ENCODE measurements around the gene B4GALNT2. TPM values are rescaled to one million over a fixed set of nuclear protein-coding genes. Genes with fewer than 3 reads are reported as not detected.
"Not testable (repeated sequence)": the region's sequence is repeated elsewhere in the genome, so short reads cannot be mapped to it uniquely, and the experiment has no call there.

Gene B4GALNT2
- total RNA-seq, 1 donor from 2014 or later: 0.13 TPM

- intact Hi-C loops (cut with DNase I): loop anchor here (10.0 kb wide), 1 partner anchor 820 kb away; no protein-coding TSS in a partner anchor
- DNase-seq (ENCODE audit: low spot score) (no peak), ATAC-seq (no peak)
Observed at GRCh38 chr17:49165143-49165542, 32.6 kb downstream of the B4GALNT2 start.

GRCh38 chr17:49168706-49169105 lies 36.1 kb downstream of the B4GALNT2 start:
- ATAC-seq (no peak), DNase-seq (ENCODE audit: low spot score) (no peak)
- intact Hi-C loops (cut with DNase I): loop anchor here (10.0 kb wide), 1 partner anchor 816 kb away; no protein-coding TSS in a partner anchor

DNA sequence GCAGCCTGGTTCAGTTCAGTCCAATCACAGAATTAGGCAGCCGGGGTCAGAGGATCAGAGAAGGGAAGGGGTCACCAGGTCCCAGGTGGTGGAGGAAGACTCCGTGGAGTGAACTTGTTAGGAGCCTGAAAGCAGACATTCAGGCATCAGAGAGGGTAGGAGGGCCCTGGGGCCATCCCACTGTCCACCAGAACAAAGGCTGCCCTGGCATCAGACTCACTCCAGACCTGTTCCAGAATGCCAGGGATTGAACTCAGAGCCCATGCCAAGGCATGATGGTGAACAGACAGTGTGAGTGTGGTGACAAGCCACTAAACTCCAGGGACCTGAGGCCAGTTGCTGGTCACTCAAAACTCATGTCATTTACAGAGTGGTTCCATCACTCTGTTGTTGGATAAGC lies 37.6 kb downstream of the B4GALNT2 start:
- intact Hi-C loops (cut with DNase I): no loop called here
- ATAC-seq (no peak), DNase-seq (ENCODE audit: low spot score) (no peak)

GRCh38 chr17:49170711-49171110 lies 38.1 kb downstream of the B4GALNT2 start:
- intact Hi-C loops (cut with DNase I); ATAC-seq; DNase-seq (ENCODE audit: low spot score): not testable (repeated sequence)

DNA sequence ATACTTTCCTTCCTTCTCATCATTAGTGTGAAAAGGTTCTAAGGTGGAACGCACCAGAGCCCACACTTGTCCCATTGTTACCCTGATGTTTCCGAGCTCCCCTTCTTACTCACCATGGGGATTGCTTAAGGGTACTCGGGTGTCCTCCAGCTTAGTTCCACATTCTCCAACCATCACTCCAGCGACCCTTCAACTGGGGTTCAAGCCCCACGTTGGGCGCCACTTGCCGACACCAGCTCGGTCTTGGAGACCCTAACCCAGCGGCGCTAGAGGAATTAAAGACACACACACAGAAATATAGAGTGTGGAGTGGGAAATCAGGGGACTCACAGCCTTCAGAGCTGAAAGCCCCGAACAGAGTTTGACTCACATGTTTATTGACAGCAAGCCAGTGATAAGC lies 43.4 kb downstream of the B4GALNT2 start:
- intact Hi-C loops (cut with DNase I); DNase-seq (ENCODE audit: low spot score); ATAC-seq: not testable (repeated sequence)

- intact Hi-C loops (cut with DNase I): no loop called here
- ATAC-seq (peak; percentile 55), DNase-seq (ENCODE audit: low spot score) (peak; percentile 79)
Observed at GRCh38 chr17:49180303-49180702, 47.7 kb downstream of the B4GALNT2 start.

DNA sequence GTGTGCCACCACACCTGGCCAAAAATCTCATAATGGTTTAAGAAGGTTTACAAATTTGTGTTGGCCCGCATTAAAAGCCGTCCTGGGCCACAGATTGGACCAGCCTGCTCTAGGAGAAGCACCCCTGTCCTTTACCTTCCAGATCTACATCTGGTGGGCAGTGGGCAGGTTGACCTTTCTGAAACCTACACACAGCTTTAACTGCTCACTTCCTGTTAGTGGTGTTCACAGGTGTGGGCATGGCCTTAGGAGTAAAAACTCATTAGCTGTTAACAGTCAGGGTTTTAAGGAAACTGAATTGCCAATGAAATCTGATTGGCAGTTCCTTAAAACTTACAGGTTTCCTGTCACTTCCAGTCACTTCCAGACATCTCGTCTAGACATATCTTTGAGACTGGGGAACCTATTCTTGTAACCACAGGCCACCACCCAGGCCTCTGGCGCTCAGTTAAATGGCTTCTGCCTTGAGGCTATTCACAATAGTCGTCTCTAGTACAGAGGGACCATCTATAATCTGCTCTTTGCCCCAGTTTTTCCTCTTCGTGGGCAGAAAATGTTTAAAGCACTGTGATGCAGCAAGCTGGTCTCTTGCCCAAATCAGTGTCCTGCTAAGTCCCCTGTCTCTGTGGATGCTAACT lies 48.5 kb downstream of the B4GALNT2 start:
- DNase-seq (ENCODE audit: low spot score) (no peak), ATAC-seq (no peak)
- intact Hi-C loops (cut with DNase I): no loop called here

DNA sequence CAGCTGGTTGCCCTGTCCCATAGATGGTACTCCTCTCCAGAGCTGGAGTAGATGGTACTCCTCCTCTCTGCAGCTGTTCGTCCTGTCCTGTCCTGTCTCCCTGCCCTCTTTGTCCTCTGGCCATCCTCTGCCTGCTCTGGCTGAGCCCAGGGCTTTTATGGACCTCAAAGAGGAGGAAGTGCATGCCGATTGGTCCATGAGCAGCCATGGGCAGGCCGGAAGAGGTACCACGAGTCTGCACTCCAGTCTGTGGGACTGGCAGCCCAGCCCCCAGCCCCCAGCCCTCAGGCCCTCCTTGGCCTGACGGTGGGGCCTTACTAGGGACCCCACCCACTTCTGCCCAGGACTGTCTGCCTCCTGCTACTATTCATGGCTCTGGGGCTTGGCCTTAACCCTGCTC lies 50.8 kb downstream of the B4GALNT2 start:
- no peak for DNase-seq (ENCODE audit: low spot score)
- intact Hi-C loops (cut with DNase I): no loop called here
- no peak for ATAC-seq

DNA sequence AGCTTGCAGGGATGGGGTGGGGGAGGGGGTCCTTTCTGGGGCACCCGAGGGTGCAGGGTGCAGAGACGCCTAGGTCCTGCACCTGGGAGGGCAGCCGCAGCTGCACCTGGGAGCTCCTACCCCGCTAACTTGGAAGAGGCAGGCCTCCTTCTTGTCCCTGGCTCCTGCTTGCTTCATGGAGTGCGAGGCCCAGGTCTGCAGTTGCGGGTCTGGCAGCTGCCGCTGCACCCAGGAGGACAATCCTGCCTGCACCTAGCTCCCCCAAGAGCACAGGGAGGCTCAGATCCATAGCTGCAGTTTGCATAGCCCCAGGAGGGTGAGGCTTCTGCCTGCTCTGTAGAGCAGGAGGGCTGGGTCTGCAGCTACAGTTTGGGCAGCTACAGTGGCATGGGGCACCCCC lies 51.2 kb downstream of the B4GALNT2 start:
- DNase-seq (ENCODE audit: low spot score) (no peak), ATAC-seq (no peak)
- intact Hi-C loops (cut with DNase I): no loop called here

DNA sequence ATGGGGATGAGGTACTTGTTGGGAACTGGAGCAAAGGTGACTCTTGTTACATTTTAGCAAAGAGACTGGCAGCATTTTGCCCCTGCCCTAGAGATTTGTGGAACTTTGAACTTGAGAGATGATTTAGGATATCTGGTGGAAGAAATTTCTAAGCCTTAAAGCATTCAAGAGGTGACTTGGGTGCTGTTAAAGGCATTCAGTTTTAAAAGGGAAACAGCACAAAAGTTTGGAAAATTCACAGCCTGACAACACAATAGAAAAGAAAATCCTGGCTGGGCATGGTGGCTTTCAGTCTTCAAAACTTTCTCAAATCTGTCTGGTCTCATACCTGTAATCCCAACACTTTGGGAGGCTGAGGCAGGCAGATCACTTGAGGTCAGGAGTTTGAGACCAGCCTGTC lies 52.0 kb downstream of the B4GALNT2 start:
- DNase-seq (ENCODE audit: low spot score); ATAC-seq; intact Hi-C loops (cut with DNase I): not testable (repeated sequence)

DNA sequence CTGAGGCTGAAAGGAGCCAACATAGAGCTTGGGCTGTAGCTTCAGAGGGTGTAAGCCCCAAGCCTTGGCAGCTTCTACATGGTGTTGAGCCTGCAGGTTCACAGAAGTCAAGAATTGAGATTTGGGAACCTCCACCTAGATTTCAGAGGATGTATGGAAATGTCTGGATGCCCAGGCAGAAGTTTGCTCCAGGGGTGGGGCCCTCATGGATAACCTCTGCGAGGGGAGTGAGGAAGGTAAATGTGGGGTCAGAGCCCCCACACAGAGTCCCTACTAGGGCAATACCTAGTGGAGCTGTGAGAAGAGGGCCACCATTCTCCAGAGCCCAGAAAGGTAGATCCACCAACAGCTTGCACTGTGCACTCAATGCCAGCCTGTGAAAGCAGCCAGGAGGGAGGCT lies 52.8 kb downstream of the B4GALNT2 start:
- ATAC-seq; DNase-seq (ENCODE audit: low spot score); intact Hi-C loops (cut with DNase I): not testable (repeated sequence)

GRCh38 chr17:49187301-49187700 lies 54.7 kb downstream of the B4GALNT2 start:
- no peak for ATAC-seq
- DNase-seq (ENCODE audit: low spot score): no peak
- intact Hi-C loops (cut with DNase I): no loop called here

DNA sequence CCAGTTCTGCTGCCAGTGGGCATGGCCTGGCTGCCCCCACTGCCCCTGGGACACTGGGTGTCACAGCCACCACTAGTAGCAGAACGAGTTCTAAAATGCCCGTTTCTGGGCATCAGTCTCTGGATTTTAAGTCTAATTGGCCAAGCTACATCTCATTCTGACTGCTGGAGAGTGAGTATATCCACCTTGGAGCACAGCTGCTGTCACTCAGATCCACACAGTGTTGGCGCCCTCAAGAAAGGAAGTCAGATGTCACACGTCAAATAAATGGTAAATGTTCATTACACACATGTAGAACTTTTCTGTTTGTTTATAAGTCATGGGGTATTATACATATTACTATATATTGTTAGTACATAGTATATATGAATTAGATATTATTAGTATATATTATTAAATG lies 58.4 kb downstream of the B4GALNT2 start:
- ATAC-seq (no peak), DNase-seq (ENCODE audit: low spot score) (no peak)
- intact Hi-C loops (cut with DNase I): no loop called here

DNA sequence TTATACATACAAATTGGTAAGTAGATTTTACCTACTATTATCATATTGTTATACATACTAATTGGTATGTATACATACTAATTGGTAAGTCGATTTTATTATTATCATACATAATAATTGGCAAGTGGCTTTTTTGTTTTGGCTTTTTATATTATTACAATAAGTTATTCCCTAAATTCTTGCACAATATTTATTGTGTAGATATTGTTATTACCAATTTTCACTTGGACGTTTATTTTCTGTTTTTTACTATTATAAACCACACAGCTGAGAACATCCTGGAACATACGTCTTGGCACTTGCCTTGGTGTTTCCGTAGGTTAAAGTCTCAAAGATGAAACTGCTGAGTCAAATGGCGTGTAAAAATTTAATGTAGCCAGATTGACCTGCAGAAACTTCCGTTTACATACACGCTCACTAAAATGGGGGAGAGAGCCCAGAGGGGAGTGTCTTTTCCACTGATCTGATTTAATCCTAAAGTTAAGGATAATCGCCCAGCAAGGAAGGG lies 58.9 kb downstream of the B4GALNT2 start:
- ATAC-seq (no peak), DNase-seq (ENCODE audit: low spot score) (no peak)
- intact Hi-C loops (cut with DNase I): no loop called here

DNA sequence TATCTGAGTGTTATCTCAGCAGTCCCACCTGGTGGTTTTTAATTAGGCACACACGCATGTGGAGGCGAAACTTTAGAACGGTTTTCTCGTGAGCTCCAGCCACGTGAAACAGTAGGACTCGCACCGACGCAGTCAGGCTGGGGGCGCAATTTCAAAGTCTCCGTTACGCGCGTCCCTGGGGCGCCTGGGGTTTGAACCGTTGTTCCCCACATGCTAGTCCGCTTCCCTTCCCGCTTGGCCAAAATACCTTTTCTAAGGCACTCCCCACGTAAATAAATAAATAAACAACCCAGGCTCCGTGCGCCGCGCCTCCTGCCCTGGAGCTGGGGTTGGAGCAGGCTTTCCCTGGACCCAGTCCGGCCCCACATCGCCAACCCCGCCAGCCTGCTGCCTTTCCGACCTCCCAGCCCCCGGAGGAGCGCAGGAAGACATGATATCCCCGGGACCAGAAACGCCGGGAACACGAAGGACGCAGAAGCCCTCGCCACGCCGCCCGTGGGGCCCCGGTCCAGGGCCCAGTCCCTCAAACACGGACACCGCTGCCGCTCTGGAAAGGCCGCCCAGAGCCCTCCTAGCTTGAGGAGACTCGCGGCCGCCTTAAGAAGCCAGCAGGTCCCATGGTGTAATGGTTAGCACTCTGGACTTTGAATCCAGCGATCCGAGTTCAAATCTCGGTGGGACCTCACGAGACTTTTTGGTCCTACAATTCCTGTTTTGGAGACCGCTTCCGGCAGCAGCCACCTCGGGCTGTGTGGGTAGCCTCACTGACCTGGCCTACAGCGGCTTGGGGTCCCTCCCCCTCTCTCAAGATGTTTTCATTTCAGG lies 59.6 kb downstream of the B4GALNT2 start:
- ATAC-seq (peak; percentile 94), DNase-seq (ENCODE audit: low spot score) (peak; percentile 96)
- intact Hi-C loops (cut with DNase I): no loop called here

- ATAC-seq (peak; percentile 9), DNase-seq (ENCODE audit: low spot score) (peak; percentile 74)
- intact Hi-C loops (cut with DNase I): no loop called here
Observed at GRCh38 chr17:49193513-49194296, 61.1 kb downstream of the B4GALNT2 start.

DNA sequence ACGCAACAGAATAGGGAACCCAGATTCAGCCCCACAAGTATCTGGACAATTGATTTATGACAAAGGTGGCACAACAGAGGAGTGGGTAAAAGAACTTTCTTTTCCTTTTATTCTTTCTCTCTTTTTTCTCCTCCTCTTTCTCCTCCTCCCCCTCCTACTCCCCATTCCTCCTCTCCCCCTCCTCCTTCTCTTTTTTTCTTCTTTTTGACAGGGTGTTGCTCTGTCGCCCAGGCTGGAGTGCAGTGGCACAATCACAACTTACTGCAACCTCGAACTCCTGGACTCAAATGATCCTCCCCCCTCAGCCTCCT lies 61.7 kb downstream of the B4GALNT2 start:
- no peak for DNase-seq (ENCODE audit: low spot score)
- intact Hi-C loops (cut with DNase I): no loop called here

DNA sequence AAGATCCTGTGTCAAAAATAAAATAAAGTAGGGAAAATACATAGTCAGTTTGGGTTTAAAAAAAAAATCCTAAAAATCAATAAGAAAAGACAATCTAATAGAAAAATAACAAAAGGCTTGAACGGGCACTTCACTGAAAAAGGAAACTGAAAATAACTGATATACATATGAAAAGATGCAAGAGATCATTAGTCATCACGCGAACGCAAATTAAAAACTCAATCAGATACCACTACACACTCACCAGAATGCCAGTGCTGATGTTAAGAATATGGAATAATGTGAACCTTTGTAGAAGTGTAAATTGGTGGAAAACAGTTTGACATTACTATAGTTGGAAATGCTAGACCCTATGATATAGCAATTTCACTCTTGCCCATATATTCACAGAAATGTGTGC lies 63.2 kb downstream of the B4GALNT2 start:
- DNase-seq (ENCODE audit: low spot score) (no peak), ATAC-seq (no peak)
- intact Hi-C loops (cut with DNase I): no loop called here

More for the DNA sequence above, 61.7 kb downstream of the B4GALNT2 start:
- ATAC-seq: no peak

GRCh38 chr17:49196520-49196919 lies 64.0 kb downstream of the B4GALNT2 start:
- ATAC-seq (no peak), DNase-seq (ENCODE audit: low spot score) (no peak)
- intact Hi-C loops (cut with DNase I): no loop called here
